VCaP (cell line): ENCODE results near the gene RNF182.

Source experiments
- H3K27ac ChIP-seq: fragments of 450-650 bp; 2 replicates; pipeline ENCODE4 v1.5.1; 2017
- CTCF ChIP-seq: fragments of 450-650 bp; conservative IDR thresholded peaks from 2 replicates; pipeline ENCODE4 v1.5.1; 2017; ENCODE audit warnings: mild to moderate bottlenecking, moderate library complexity

RNF182 gene

GRCh38 chr6:14029605-14030004 lies 104.9 kb downstream of the RNF182 start:
- no peak for TF ChIP-seq CTCF

More at GRCh38 chr6:14029605-14030004, 104.9 kb downstream of the RNF182 start:
- H3K27ac ChIP-seq: no peak overlapping the region
